GM12872 (cell line): Measurements from ENCODE around the gene RBM24.

ENCODE experiments used
- TF ChIP-seq, protein P1 (sequence below): IDR thresholded peaks from 3 replicates; pipeline ENCODE4 v1.5.1; 2011; ENCODE audit warnings: low read depth, mild to moderate bottlenecking, low read length, moderate library complexity; ENCODE audit not compliant: insufficient read depth

RBM24 gene

DNA sequence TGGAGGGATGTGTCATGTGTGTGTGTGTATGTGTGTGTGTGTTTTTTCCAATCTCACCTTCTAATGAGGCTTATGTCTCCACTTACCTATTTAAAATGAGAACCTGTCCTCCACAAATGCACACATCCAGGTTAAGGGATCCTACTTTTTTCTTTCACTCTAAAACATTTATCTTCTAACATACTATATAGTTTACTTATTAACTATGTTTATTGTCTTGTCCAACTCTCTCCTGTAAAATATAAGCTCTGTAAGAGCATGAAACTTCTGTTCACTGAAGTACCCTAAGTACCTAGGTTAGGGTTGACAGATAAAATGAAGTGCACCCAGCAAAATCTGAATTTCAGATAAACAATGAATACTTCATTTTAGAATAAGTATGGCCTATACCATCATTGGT lies 29.2 kb upstream of the RBM24 start:
- TF ChIP-seq, protein P1, sequence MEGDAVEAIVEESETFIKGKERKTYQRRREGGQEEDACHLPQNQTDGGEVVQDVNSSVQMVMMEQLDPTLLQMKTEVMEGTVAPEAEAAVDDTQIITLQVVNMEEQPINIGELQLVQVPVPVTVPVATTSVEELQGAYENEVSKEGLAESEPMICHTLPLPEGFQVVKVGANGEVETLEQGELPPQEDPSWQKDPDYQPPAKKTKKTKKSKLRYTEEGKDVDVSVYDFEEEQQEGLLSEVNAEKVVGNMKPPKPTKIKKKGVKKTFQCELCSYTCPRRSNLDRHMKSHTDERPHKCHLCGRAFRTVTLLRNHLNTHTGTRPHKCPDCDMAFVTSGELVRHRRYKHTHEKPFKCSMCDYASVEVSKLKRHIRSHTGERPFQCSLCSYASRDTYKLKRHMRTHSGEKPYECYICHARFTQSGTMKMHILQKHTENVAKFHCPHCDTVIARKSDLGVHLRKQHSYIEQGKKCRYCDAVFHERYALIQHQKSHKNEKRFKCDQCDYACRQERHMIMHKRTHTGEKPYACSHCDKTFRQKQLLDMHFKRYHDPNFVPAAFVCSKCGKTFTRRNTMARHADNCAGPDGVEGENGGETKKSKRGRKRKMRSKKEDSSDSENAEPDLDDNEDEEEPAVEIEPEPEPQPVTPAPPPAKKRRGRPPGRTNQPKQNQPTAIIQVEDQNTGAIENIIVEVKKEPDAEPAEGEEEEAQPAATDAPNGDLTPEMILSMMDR, result no peak

DNA sequence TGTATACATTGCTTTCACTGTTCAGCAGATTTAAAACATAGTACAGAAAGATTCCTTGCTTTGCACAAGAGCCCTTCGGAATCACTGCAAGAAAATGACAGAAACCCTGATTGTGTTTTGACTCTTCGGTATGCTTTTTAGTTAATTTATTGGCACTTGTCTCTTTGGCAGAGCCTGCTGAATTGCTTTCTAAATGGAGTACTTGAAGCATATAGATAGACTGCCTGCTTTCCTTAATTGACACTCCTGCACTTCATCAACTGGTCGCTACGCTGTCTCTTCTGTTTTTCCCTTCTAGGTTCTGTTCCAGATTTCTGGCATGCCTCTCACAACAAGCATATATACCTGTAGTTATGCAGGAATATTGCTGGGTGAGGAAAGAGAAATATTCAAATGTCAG lies 22.4 kb upstream of the RBM24 start:
- TF ChIP-seq, protein P1, result no peak

DNA sequence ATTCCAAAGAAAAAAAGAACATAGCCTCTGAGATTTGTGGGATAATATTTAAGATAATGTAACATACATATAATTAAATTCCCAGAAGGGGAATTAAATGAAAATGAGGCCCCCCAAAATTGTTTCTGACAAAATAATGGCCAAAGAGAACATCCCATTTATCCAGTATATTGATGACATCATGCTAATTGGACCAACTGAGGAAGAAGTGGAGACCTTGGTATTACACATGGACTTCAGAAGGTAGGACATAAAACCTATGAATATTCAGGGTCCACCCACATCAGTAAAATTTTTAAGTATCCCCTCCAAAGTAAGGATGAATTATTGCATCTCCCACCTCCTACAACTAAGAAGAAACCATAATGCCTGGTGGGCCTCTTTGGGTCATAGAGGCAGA lies 15.6 kb upstream of the RBM24 start:
- TF ChIP-seq, protein P1, result no peak

DNA sequence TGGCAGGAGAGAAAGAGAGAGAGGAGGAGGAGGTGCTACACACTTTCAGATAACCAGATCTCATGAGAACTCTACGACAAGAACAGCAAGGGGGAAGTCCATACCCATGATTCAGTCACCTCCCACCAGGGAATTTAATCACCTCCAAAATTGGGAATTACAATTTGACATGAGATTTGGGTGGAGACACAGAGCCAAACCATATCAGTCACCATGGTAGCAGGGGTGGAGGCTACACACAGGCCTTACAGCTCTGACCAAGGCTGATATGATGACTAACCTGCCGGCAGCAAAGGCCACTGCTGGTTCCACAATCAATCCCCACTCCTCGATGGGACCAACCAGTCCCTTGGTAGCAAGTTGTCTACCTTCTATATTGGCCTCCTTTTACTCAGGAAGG lies 13.6 kb upstream of the RBM24 start:
- TF ChIP-seq, protein P1, result no peak

DNA sequence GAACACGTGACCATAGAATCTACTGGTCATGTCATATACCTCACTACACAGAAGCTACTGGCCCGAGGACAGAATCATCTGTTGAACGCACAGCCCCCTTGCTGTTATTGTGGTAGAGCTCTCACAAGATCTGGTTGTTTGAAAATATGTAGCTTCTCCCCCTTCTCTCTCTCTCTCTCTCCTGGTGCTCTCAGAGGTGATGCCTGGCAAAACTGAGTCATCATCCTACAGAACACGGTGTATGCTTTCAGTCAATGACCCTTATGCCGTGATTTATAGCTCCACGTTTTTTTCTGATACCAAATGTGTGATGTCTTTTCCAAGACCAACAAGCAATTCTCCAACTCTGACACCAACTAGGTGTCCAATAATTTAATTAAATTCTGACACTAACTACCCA lies 13.0 kb upstream of the RBM24 start:
- TF ChIP-seq, protein P1, result no peak

DNA sequence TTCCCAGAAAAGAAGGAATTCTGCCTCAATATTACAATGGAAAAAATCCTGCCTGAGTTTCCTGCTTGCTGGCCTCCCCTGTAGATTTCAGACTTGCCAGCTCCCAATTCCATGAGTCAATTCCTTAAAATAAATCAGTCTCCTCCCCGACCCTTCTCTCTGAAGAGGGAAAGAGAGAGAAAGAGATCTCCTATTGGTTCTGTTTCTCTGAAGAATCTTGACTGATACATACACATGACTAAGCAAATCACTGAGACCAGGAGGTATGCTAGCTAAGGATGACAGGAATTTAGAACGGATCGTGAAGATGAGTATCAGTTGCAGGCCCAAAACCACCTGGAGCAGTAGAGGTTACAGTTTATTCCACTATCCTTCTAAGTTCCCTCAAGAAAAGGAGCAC lies 11.3 kb upstream of the RBM24 start:
- TF ChIP-seq, protein P1, result no peak

DNA sequence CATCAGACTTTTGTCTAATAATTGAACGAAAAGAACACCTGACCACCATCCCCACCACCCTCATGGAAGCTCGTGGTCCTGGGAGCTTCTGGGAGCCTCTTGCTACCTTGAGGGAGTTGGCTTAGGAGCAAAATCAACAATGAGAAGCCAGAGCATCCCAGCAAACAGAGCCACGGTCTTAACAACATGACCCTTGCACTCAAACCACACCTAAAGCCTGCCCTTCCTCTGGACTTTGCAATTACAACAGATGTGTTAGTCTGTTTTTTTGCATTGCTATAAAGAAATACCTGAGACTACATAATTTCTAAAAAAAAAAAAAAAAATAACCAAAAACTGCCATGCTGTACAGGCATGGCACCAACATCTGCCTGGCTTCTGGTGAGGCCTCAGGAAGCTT lies 9.5 kb upstream of the RBM24 start:
- TF ChIP-seq, protein P1, result no peak

DNA sequence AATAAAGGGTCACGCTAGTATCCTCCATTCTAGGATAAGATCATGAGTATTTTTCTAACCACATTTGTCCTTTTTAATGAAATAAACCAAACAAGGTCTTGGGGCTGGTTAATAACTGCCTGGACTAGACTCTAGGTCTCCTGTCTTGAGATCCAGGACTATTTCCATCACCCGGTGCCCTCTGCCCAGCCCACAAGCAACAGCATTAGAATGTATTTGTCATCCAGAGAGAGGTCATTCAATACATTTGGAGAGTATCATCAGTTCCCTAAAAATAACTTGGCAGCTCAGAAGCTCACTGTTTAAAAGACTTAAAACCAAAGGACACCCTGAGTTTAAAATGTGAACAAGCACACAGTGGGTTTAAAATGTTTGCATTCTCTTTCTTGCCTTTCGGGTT lies 4.4 kb upstream of the RBM24 start:
- TF ChIP-seq, protein P1, result no peak
